SK-N-SH treated with all-trans-retinoic acid at 6 μM for 48 hours (cell line): Measurements from ENCODE around the gene ABCA13.
A peak's percentile ranks its signal among the peaks of the same experiment; 100 is the strongest.

Experiments
- ATAC-seq: fragments of 200-7000 bp; cut with Tn5 transposase; 3 replicates; pipeline ENCODE4 v1.9.1; 2020; ENCODE audit warnings: mild to moderate bottlenecking, moderate library complexity
- ARNTL ChIP-seq: fragments of 450-650 bp; formaldehyde crosslinking; IDR thresholded peaks from 2 replicates; pipeline ENCODE4 v1.5.0; 2020; ENCODE audit warnings: low read depth, mild to moderate bottlenecking, moderate library complexity, borderline replicate concordance
- BACH2 ChIP-seq: fragments of 250-450 bp; sonication (Bioruptor Pico); IDR thresholded peaks from 2 replicates; pipeline ENCODE4 v1.9.0; 2021; ENCODE audit warnings: mild to moderate bottlenecking, borderline replicate concordance
- CREB5 ChIP-seq: fragments of 250-450 bp; sonication (Bioruptor Pico); IDR thresholded peaks from 2 replicates; pipeline ENCODE4 v1.5.1; 2020; ENCODE audit warnings: low read depth, mild to moderate bottlenecking, moderate library complexity
- CSDC2 ChIP-seq: fragments of 250-450 bp; sonication (Bioruptor Pico); IDR thresholded peaks from 2 replicates; pipeline ENCODE4 v1.5.0; 2020; ENCODE audit warnings: mild to moderate bottlenecking, moderate library complexity
- CSRNP3 ChIP-seq: fragments of 250-450 bp; sonication (Bioruptor Pico); IDR thresholded peaks from 2 replicates; pipeline ENCODE4 v1.5.1; 2021; ENCODE audit warnings: mild to moderate bottlenecking, moderate library complexity
- ESRRG ChIP-seq: fragments of 250-450 bp; sonication (Bioruptor Pico); IDR thresholded peaks from 2 replicates; pipeline ENCODE4 v1.6.1; 2021; ENCODE audit warnings: mild to moderate bottlenecking
- GLIS3 ChIP-seq: fragments of 250-450 bp; sonication (Bioruptor Pico); IDR thresholded peaks from 2 replicates; pipeline ENCODE4 v1.5.0; 2020; ENCODE audit warnings: mild to moderate bottlenecking, moderate library complexity
- ISL1 ChIP-seq: fragments of 250-450 bp; sonication (Bioruptor Pico); IDR thresholded peaks from 2 replicates; pipeline ENCODE4 v2.1.2; 2022; ENCODE audit warnings: mild to moderate bottlenecking, moderate library complexity
- OSR1 ChIP-seq: fragments of 250-450 bp; sonication (Bioruptor Pico); IDR thresholded peaks from 2 replicates; pipeline ENCODE4 v1.8.0; 2022; ENCODE audit warnings: moderate library complexity, mild to moderate bottlenecking, inconsistent platforms
- PATZ1 ChIP-seq: fragments of 250-450 bp; sonication (Bioruptor Pico); IDR thresholded peaks from 2 replicates; pipeline ENCODE4 v1.8.0; 2020; ENCODE audit warnings: mild to moderate bottlenecking, moderate library complexity, borderline replicate concordance
- POU6F1 ChIP-seq: fragments of 250-450 bp; sonication (Bioruptor Pico); IDR thresholded peaks from 2 replicates; pipeline ENCODE4 v1.8.0; 2021; ENCODE audit warnings: low read depth, mild to moderate bottlenecking, moderate library complexity, borderline replicate concordance
- PPARA ChIP-seq: fragments of 250-450 bp; sonication (Bioruptor Pico); IDR thresholded peaks from 2 replicates; pipeline ENCODE4 v1.5.0; 2020; ENCODE audit warnings: mild to moderate bottlenecking, borderline replicate concordance
- RARB ChIP-seq: fragments of 250-450 bp; sonication (Bioruptor Pico); IDR thresholded peaks from 2 replicates; pipeline ENCODE4 v1.8.0; 2021; ENCODE audit warnings: mild to moderate bottlenecking, moderate library complexity
- SNAI2 ChIP-seq: fragments of 250-450 bp; sonication (Bioruptor Pico); IDR thresholded peaks from 2 replicates; pipeline ENCODE4 v1.5.0; 2020; ENCODE audit warnings: mild to moderate bottlenecking, moderate library complexity
- TCF4 ChIP-seq: fragments of 250-450 bp; sonication (Bioruptor Pico); IDR thresholded peaks from 2 replicates; pipeline ENCODE4 v1.8.0; 2021; ENCODE audit warnings: mild to moderate bottlenecking, moderate library complexity, borderline replicate concordance
- TOX ChIP-seq: fragments of 250-450 bp; sonication (Bioruptor Pico); IDR thresholded peaks from 2 replicates; pipeline ENCODE4 v1.8.0; 2021; ENCODE audit warnings: mild to moderate bottlenecking, moderate library complexity, borderline replicate concordance
- TSHZ2 ChIP-seq: fragments of 250-450 bp; sonication (Bioruptor Pico); IDR thresholded peaks from 2 replicates; pipeline ENCODE4 v1.5.0; 2020; ENCODE audit warnings: mild to moderate bottlenecking, moderate library complexity
- ZC3H10 ChIP-seq: fragments of 250-450 bp; sonication (Bioruptor Pico); IDR thresholded peaks from 2 replicates; pipeline ENCODE4 v1.5.1; 2021; ENCODE audit warnings: mild to moderate bottlenecking, moderate library complexity
- ZFP3 ChIP-seq: fragments of 250-450 bp; sonication (Bioruptor Pico); IDR thresholded peaks from 2 replicates; pipeline ENCODE4 v1.5.0; 2020; ENCODE audit warnings: mild to moderate bottlenecking, moderate library complexity
- ZNF565 ChIP-seq: fragments of 450-650 bp; formaldehyde crosslinking; conservative IDR thresholded peaks from 2 replicates; pipeline ENCODE4 v1.5.0; 2020; ENCODE audit warnings: low read depth, mild to moderate bottlenecking, moderate library complexity
- ZNF70 ChIP-seq: fragments of 450-650 bp; formaldehyde crosslinking; IDR thresholded peaks from 2 replicates; pipeline ENCODE4 v1.5.0; 2020; ENCODE audit warnings: mild to moderate bottlenecking, moderate library complexity
- ZNF8 ChIP-seq: fragments of 450-650 bp; formaldehyde crosslinking; IDR thresholded peaks from 2 replicates; pipeline ENCODE4 v1.5.0; 2020; ENCODE audit warnings: mild to moderate bottlenecking, moderate library complexity

Gene ABCA13

GRCh38 chr7:48365010-48365409 lies 193.8 kb downstream of the ABCA13 start:
- no peak for ATAC-seq
- TF ChIP-seq ESRRG (CRISPR knock-in tag) (no peak), POU6F1 (CRISPR knock-in tag) (no peak), TOX (no peak), SNAI2 (CRISPR knock-in tag) (no peak), OSR1 (CRISPR knock-in tag) (no peak), CSDC2 (CRISPR knock-in tag) (no peak), ZNF8 (CRISPR knock-in tag) (no peak), PATZ1 (CRISPR knock-in tag) (0 out of 2 replicates have a peak, but pooled peaks have one; percentile 16)

GRCh38 chr7:48366096-48366495 lies 194.8 kb downstream of the ABCA13 start:
- TF ChIP-seq TSHZ2 = no peak
- no peak for TF ChIP-seq CSRNP3 (CRISPR knock-in tag)
- TF ChIP-seq ISL1 = no peak
- no peak for TF ChIP-seq TOX
- TF ChIP-seq ZC3H10 = no peak
- TF ChIP-seq ZNF70 = no peak
- TF ChIP-seq ARNTL = no peak
- no peak for TF ChIP-seq PATZ1 (CRISPR knock-in tag)
- TF ChIP-seq ESRRG (CRISPR knock-in tag) = no peak
- TF ChIP-seq GLIS3 (CRISPR knock-in tag) = no peak
- no peak for TF ChIP-seq SNAI2 (CRISPR knock-in tag)
- TF ChIP-seq ZFP3 (CRISPR knock-in tag) = no peak
- no peak for TF ChIP-seq CSDC2 (CRISPR knock-in tag)
- no peak for TF ChIP-seq PPARA (CRISPR knock-in tag)
- no peak for TF ChIP-seq OSR1 (CRISPR knock-in tag)
- no peak for TF ChIP-seq TCF4 (CRISPR knock-in tag)
- ATAC-seq = no peak

GRCh38 chr7:48376263-48376662 lies 205.0 kb downstream of the ABCA13 start:
- ATAC-seq = no peak
- TF ChIP-seq PPARA (CRISPR knock-in tag) = no peak
- TF ChIP-seq BACH2 (CRISPR knock-in tag) = no peak
- no peak for TF ChIP-seq TOX
- no peak for TF ChIP-seq RARB
- no peak for TF ChIP-seq CREB5
- TF ChIP-seq CSDC2 (CRISPR knock-in tag) = no peak
- no peak for TF ChIP-seq ISL1
- TF ChIP-seq GLIS3 (CRISPR knock-in tag) = no peak
- TF ChIP-seq TSHZ2 = no peak
- no peak for TF ChIP-seq ZFP3 (CRISPR knock-in tag)
- no peak for TF ChIP-seq POU6F1 (CRISPR knock-in tag)
- no peak for TF ChIP-seq ZNF565 (CRISPR knock-in tag)
- no peak for TF ChIP-seq TCF4 (CRISPR knock-in tag)
- no peak for TF ChIP-seq SNAI2 (CRISPR knock-in tag)
- no peak for TF ChIP-seq OSR1 (CRISPR knock-in tag)
